Kidney tubule cell (primary cell): ENCODE measurements around the gene GBE1.

Experiments used
- DNase-seq: peaks from one replicate; pipeline ENCODE4 v3.0.0-alpha.2; 2018; ENCODE audit warnings: low spot score

The GBE1 gene

GRCh38 chr3:81468391-81468790 lies 293.1 kb downstream of the GBE1 start:
- DNase-seq, result no peak

GRCh38 chr3:81466201-81466560 lies 295.3 kb downstream of the GBE1 start:
- no peak for DNase-seq

GRCh38 chr3:81465510-81466200 lies 295.8 kb downstream of the GBE1 start:
- DNase-seq, result no peak

- no peak for DNase-seq
Measured at GRCh38 chr3:81463781-81464180, 297.7 kb downstream of the GBE1 start.

- DNase-seq, result no peak
Measured at GRCh38 chr3:81462921-81463320, 298.5 kb downstream of the GBE1 start.

GRCh38 chr3:81459733-81460132 lies 301.7 kb downstream of the GBE1 start:
- DNase-seq, result no peak

GRCh38 chr3:81452418-81452817 lies 309.0 kb downstream of the GBE1 start:
- no peak for DNase-seq

- DNase-seq, result peak; percentile 78
Measured at GRCh38 chr3:81451611-81452010, 309.8 kb downstream of the GBE1 start.

GRCh38 chr3:81451140-81451539 lies 310.3 kb downstream of the GBE1 start:
- no peak for DNase-seq

- DNase-seq, result no peak
Measured at GRCh38 chr3:81446806-81447205, 314.6 kb downstream of the GBE1 start.

GRCh38 chr3:81445712-81446111 lies 315.7 kb downstream of the GBE1 start:
- no peak for DNase-seq

- DNase-seq, result no peak
Measured at GRCh38 chr3:81444817-81445460, 316.5 kb downstream of the GBE1 start.

- peak; percentile 80 for DNase-seq
Measured at GRCh38 chr3:81443958-81444357, 317.5 kb downstream of the GBE1 start.

GRCh38 chr3:81443457-81443782 lies 318.0 kb downstream of the GBE1 start:
- DNase-seq, result peak; percentile 11

- DNase-seq, result no peak
Measured at GRCh38 chr3:81442758-81443456, 318.5 kb downstream of the GBE1 start.

- DNase-seq, result no peak
Measured at GRCh38 chr3:81440661-81441060, 320.8 kb downstream of the GBE1 start.
